WERI-Rb-1 (cell line): Measurements from ENCODE around the gene STK4.

Experiments
- DNase-seq: peaks from one replicate; pipeline ENCODE4 v3.0.0-alpha.2; 2020
- H3K27ac ChIP-seq: fragments of 250-450 bp; sonication (Bioruptor Pico); 2 replicates; pipeline ENCODE4 v1.5.1; 2020; ENCODE audit warnings: mild to moderate bottlenecking, moderate library complexity
- H3K27me3 ChIP-seq: fragments of 250-450 bp; sonication (Bioruptor Pico); 2 replicates; pipeline ENCODE4 v1.5.1; 2021; ENCODE audit warnings: mild to moderate bottlenecking, low read depth, moderate library complexity; ENCODE audit not compliant: insufficient read depth, severe bottlenecking
- H3K36me3 ChIP-seq: fragments of 250-450 bp; sonication (Bioruptor Pico); 2 replicates; pipeline ENCODE4 v1.5.1; 2020; ENCODE audit warnings: mild to moderate bottlenecking, moderate library complexity
- H3K4me3 ChIP-seq: 2 replicates; pipeline ENCODE4 v1.5.1; 2011; ENCODE audit warnings: low read depth, mild to moderate bottlenecking, control low read depth, low read length
- H3K9me3 ChIP-seq: fragments of 250-450 bp; sonication (Bioruptor Pico); 2 replicates; pipeline ENCODE4 v1.5.1; 2021; ENCODE audit warnings: mild to moderate bottlenecking, moderate library complexity; ENCODE audit not compliant: severe bottlenecking
- TF ChIP-seq, protein P1 (sequence below): IDR thresholded peaks from 2 replicates; pipeline ENCODE4 v1.5.1; 2011; ENCODE audit warnings: low read depth, mild to moderate bottlenecking, control low read depth, inconsistent platforms, low read length

STK4 gene

GRCh38 chr20:44946271-44946852 is 19.9 kb upstream of the STK4 start:
- Histone ChIP-seq H3K27me3 (no peaks in the 10 kb centered on the region), H3K27ac (no peak overlapping the region), H3K4me3 (no peak overlapping the region), H3K9me3 (no peaks in the 10 kb centered on the region), H3K36me3 (peaks cover 81% of the 10 kb centered on the region)
- TF ChIP-seq, protein P1, sequence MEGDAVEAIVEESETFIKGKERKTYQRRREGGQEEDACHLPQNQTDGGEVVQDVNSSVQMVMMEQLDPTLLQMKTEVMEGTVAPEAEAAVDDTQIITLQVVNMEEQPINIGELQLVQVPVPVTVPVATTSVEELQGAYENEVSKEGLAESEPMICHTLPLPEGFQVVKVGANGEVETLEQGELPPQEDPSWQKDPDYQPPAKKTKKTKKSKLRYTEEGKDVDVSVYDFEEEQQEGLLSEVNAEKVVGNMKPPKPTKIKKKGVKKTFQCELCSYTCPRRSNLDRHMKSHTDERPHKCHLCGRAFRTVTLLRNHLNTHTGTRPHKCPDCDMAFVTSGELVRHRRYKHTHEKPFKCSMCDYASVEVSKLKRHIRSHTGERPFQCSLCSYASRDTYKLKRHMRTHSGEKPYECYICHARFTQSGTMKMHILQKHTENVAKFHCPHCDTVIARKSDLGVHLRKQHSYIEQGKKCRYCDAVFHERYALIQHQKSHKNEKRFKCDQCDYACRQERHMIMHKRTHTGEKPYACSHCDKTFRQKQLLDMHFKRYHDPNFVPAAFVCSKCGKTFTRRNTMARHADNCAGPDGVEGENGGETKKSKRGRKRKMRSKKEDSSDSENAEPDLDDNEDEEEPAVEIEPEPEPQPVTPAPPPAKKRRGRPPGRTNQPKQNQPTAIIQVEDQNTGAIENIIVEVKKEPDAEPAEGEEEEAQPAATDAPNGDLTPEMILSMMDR: no peak
- no peak for DNase-seq

GRCh38 chr20:44948107-44948506 is 18.2 kb upstream of the STK4 start:
- H3K36me3 ChIP-seq: peaks cover 84% of the 10 kb centered on the region
- TF ChIP-seq, protein P1: no peak
- H3K9me3 ChIP-seq: no peaks in the 10 kb centered on the region
- H3K4me3 ChIP-seq: no peak overlapping the region
- H3K27ac ChIP-seq: no peak overlapping the region
- H3K27me3 ChIP-seq: no peaks in the 10 kb centered on the region
- no peak for DNase-seq

DNA sequence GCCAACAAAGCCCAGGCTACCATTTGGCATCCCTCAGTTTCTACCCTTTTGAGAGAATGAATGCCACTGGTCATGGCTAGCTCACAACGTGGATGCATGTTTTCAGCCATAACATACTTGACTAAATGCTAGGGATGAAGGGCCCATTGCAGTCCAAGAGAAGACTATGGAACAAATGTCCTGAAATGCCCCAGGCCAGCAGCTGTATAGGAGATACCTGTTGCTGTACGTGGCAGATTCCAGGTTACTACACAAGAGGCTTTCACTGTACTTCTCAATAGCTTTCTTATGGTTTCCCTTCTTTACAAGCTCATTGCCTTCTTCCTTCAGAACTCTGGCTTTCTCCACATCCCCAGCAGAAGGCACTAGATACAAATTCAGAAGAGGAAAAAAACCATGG is 17.8 kb upstream of the STK4 start:
- peaks cover 82% of the 10 kb centered on the region for H3K36me3 ChIP-seq
- H3K27me3 ChIP-seq: no peaks in the 10 kb centered on the region
- TF ChIP-seq, protein P1: no peak
- no peaks in the 10 kb centered on the region for H3K9me3 ChIP-seq
- no peak overlapping the region for H3K27ac ChIP-seq
- DNase-seq: no peak
- H3K4me3 ChIP-seq: no peak overlapping the region

DNA sequence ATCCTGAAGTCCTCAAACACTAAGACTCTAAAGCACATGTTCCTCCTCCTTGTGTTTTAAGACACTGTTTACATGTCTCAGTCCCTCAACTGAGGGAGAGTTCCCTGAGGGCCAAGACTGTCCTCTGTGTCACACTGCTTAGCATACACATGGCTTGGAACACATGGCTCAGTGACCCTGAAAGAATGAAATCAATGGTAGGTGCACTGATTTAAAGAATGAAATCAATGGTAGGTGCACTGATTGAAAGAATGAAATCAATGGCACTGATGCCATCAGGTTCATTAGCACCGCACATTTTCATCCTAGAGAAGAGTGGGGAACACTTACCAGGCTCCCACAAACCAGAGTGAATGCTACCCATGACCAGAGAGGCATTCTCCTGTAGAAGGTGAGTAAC is 15.9 kb upstream of the STK4 start:
- no peak overlapping the region for H3K4me3 ChIP-seq
- H3K36me3 ChIP-seq: peaks cover 84% of the 10 kb centered on the region
- H3K9me3 ChIP-seq: no peaks in the 10 kb centered on the region
- H3K27ac ChIP-seq: no peak overlapping the region
- TF ChIP-seq, protein P1: no peak
- H3K27me3 ChIP-seq: no peaks in the 10 kb centered on the region
- no peak for DNase-seq

DNA sequence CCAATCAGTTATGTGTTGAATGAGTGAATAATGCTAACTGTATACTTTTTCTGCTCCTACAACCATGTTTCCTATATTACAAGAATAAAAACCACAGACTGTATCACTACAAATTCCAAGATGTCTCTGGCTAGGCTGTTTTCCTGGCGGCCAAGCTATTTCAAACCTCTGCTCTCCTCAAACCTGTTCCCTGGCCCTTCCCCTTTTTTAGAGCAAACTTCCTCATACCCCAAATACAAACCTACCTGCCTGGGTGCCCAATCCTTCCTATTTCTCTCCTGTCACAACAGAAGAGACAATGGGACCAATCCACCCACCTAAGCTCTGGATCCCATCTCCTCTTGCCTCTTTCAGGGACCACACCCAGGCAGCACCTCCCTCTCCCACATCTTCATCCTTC is 13.6 kb upstream of the STK4 start:
- no peak overlapping the region for H3K27ac ChIP-seq
- H3K9me3 ChIP-seq: no peaks in the 10 kb centered on the region
- H3K36me3 ChIP-seq: peaks cover 79% of the 10 kb centered on the region
- DNase-seq: no peak
- TF ChIP-seq, protein P1: no peak
- H3K4me3 ChIP-seq: no peak overlapping the region
- H3K27me3 ChIP-seq: no peaks in the 10 kb centered on the region

- DNase-seq: no peak
- Histone ChIP-seq H3K4me3 (no peak overlapping the region), H3K27ac (no peak overlapping the region), H3K36me3 (peaks cover 77% of the 10 kb centered on the region), H3K27me3 (no peaks in the 10 kb centered on the region), H3K9me3 (no peaks in the 10 kb centered on the region)
- TF ChIP-seq, protein P1: no peak
Measured at GRCh38 chr20:44954211-44954610, 12.1 kb upstream of the STK4 start.
